ENCODE data around the gene ISYNA1. TPM values are rescaled to one million over a fixed set of nuclear protein-coding genes. Genes with fewer than 3 reads are reported as not detected.

The ISYNA1 gene
- total RNA-seq, 1 donor from 2014 or later: 9.1 TPM

Other genes starting within 250 kb of the ISYNA1 start
- 10.3 and 11.9 TPM in 2 replicates for gene MPV17L2, start 244.9 kb downstream of the ISYNA1 start, total RNA-seq
- gene RAB3A, start 234.1 kb downstream of the ISYNA1 start, total RNA-seq: 3.6 and 4.8 TPM in 2 replicates
- gene PDE4C, start 211.7 kb downstream of the ISYNA1 start, total RNA-seq: not detected in 2 replicates
- 3.4 and 4.6 TPM in 2 replicates for gene IQCN, start 163.7 kb downstream of the ISYNA1 start, total RNA-seq
- gene JUND, start 156.5 kb downstream of the ISYNA1 start, total RNA-seq: 295 and 303 TPM in 2 replicates
- 120 and 125 TPM in 2 replicates for gene LSM4, start 115.1 kb downstream of the ISYNA1 start, total RNA-seq
- 27.6 and 29.2 TPM in 2 replicates for gene PGPEP1, start 97.5 kb downstream of the ISYNA1 start, total RNA-seq
- 0.78 TPM in 1 of 2 replicates, not detected in the other for gene GDF15, start 52.0 kb downstream of the ISYNA1 start, total RNA-seq
- gene LRRC25, start 40.5 kb downstream of the ISYNA1 start, total RNA-seq: not detected in 2 replicates
- gene SSBP4, start 18.7 kb downstream of the ISYNA1 start, total RNA-seq: 138 and 139 TPM in 2 replicates
- gene ELL, start 83.9 kb upstream of the ISYNA1 start, total RNA-seq: 25.7 and 30.2 TPM in 2 replicates
- gene FKBP8, start 105.4 kb upstream of the ISYNA1 start, total RNA-seq: 192 and 199 TPM in 2 replicates
- 100.0 and 102 TPM in 2 replicates for gene KXD1, start 119.7 kb upstream of the ISYNA1 start, total RNA-seq
- gene UBA52, start 133.7 kb upstream of the ISYNA1 start, total RNA-seq: 1,453 and 1,494 TPM in 2 replicates
- gene REX1BD, start 150.7 kb upstream of the ISYNA1 start, total RNA-seq: 101 and 111 TPM in 2 replicates
- gene CRLF1, start 168.7 kb upstream of the ISYNA1 start, total RNA-seq: not detected in 2 replicates
- gene TMEM59L, start 174.7 kb upstream of the ISYNA1 start, total RNA-seq: 0.15 TPM in 1 of 2 replicates, not detected in the other
- 11.5 and 13.5 TPM in 2 replicates for gene KLHL26, start 198.9 kb upstream of the ISYNA1 start, total RNA-seq
- 8.9 and 9.2 TPM in 2 replicates for gene CRTC1, start 245.5 kb upstream of the ISYNA1 start, total RNA-seq